Smooth muscle cell (in vitro differentiated cells): Measurements from ENCODE around the gene NPTN. TPM values are rescaled to one million over a fixed set of nuclear protein-coding genes. Genes with fewer than 3 reads are reported as not detected.
A peak's percentile ranks its signal among the peaks of the same experiment; 100 is the strongest.
"Not testable (repeated sequence)": the region's sequence is repeated elsewhere in the genome, so short reads cannot be mapped to it uniquely, and the experiment has no call there.

ENCODE experiments used
- DNase-seq: peaks from one replicate; lab custom pipeline; 2025; ENCODE audit not compliant: unreplicated experiment; lab: John Stamatoyannopoulos, UW
- H2AFZ ChIP-seq: fragments of 200-600 bp; sonication (generic); 2 replicates; pipeline ENCODE4 v1.6.0; 2016; ENCODE audit warnings: antibody characterized with exemption, low read depth, mild to moderate bottlenecking
- H3F3A ChIP-seq: fragments of 200-600 bp; sonication (generic); 2 replicates; pipeline ENCODE4 v1.6.0; 2017; ENCODE audit warnings: antibody characterized with exemption, low read depth
- H3K27ac ChIP-seq: fragments of 200-600 bp; sonication (generic); 2 replicates; pipeline ENCODE4 v1.5.1; 2016; ENCODE audit warnings: low read depth, mild to moderate bottlenecking
- H3K27me3 ChIP-seq: fragments of 200-600 bp; sonication (generic); 2 replicates; pipeline ENCODE4 v1.6.1; 2016; ENCODE audit warnings: low read depth, mild to moderate bottlenecking
- H3K36me3 ChIP-seq: fragments of 200-600 bp; sonication (generic); 2 replicates; pipeline ENCODE4 v1.5.1; 2016; ENCODE audit warnings: low read depth
- H3K4me1 ChIP-seq: fragments of 200-600 bp; sonication (generic); 2 replicates; pipeline ENCODE4 v1.5.1; 2016; ENCODE audit warnings: low read depth
- H3K4me2 ChIP-seq: fragments of 200-600 bp; sonication (generic); 2 replicates; pipeline ENCODE4 v1.6.0; 2016; ENCODE audit warnings: mild to moderate bottlenecking
- H3K4me3 ChIP-seq: fragments of 200-600 bp; sonication (generic); 2 replicates; pipeline ENCODE4 v1.5.1; 2016; ENCODE audit warnings: mild to moderate bottlenecking
- H3K79me2 ChIP-seq: fragments of 200-600 bp; sonication (generic); 2 replicates; pipeline ENCODE4 v1.6.0; 2016; ENCODE audit warnings: low read depth, mild to moderate bottlenecking
- H3K9ac ChIP-seq: fragments of 200-600 bp; sonication (generic); 2 replicates; pipeline ENCODE4 v1.6.0; 2016; ENCODE audit warnings: low read depth
- H3K9me3 ChIP-seq: fragments of 200-600 bp; sonication (generic); replicated peaks from 2 replicates; pipeline ENCODE4 v1.5.1; 2016; ENCODE audit warnings: low read depth
- H4K20me1 ChIP-seq: fragments of 200-600 bp; sonication (generic); 2 replicates; pipeline ENCODE4 v1.6.0; 2016; ENCODE audit warnings: low read depth
- CTCF ChIP-seq: fragments of 200-600 bp; sonication (generic); IDR thresholded peaks from 2 replicates; pipeline ENCODE4 v1.5.1; 2017; ENCODE audit warnings: borderline replicate concordance, mild to moderate bottlenecking, antibody characterized with exemption; ENCODE audit not compliant: insufficient read depth, poor library complexity, severe bottlenecking
- WGBS: methylation state at CpG from one replicate; pipeline ENCODE4 v1.1.7; 2016; ENCODE audit warnings: low lambda C conversion rate; 5-methylcytosine and 5-hydroxymethylcytosine counted together
- polyA plus RNA-seq: library from polyadenylated mRNA; unstranded; fragments of >200 nt; fragmentation: Nextera tagmentation; extraction: Ambion mirVana; gene quantifications from 2 replicates; pipeline ENCODE4 v1.2.1, GENCODE V29; 2016
- total RNA-seq: library from RNA; depleted of rRNA; stranded (reverse); fragments of >200 nt; gene quantifications from 2 replicates; pipeline ENCODE4 v1.2.3, GENCODE V29; 2014

Gene NPTN
- total and polyA plus RNA-seq, 2 experiments from 2014 or later, result 153 to 215 TPM

DNA sequence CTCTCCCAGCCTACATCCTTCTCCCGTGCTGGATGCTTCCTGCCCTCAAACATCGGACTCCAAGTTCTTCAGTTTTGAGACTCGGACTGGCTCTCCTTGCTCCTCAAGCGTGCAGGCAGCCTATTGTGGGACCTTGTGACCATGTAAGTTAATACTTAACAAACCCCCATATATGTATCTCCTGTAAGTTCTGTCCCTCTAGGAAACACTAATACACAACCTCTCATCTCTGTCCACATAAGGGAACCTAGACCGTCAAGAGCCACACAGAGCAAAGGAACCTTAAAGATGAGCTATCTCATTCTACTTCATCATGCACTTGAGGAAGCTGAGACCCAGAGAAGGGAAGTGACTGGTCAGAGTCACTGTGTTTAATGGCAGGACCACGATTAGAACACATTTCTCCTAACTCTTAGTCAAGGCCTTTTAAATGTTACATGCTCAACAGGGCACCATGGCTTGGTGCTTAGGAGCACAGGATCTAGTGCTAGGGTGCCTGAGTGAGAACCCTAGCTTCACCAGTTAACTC lies 50.3 kb downstream of the NPTN start:
- H3K4me2 ChIP-seq, result no peak overlapping the region
- DNase-seq, result no peak
- H3K9ac ChIP-seq, result no peak overlapping the region
- no peaks in the 10 kb centered on the region for H3K9me3 ChIP-seq
- WGBS, result 95% methylated on average over 6 of the region's 6 CpGs
- peaks cover 94% of the 10 kb centered on the region for H4K20me1 ChIP-seq
- H3K27me3 ChIP-seq, result no peaks in the 10 kb centered on the region
- H3K27ac ChIP-seq, result no peak overlapping the region
- H3K4me1 ChIP-seq, result no peaks in the 10 kb centered on the region
- H3K79me2 ChIP-seq, result peaks cover 21% of the 10 kb centered on the region
- H3F3A ChIP-seq, result no peaks in the 10 kb centered on the region
- peaks cover 3% of the 10 kb centered on the region for H3K36me3 ChIP-seq
- TF ChIP-seq CTCF, result no peak
- no peak overlapping the region for H3K4me3 ChIP-seq
- no peak overlapping the region for H2AFZ ChIP-seq

DNA sequence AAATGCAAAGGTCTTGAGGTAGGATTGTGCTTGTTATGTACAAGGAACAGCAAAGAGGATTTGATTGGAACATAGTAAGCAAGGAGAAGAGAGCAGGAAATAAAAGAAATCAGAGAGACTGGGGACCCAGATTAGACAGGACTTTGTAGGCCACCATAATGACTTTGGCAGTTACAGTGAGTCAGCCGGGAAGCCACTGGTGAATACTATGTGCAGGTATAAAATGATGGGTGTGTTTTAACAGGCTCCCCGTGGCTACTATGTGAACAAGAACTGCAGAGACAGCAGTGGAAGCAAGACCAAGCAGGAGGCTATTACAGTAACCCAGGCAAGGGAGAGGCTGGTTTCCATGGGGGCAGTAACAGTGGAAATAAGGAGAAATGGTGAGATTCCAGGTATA lies 55.2 kb downstream of the NPTN start:
- Histone ChIP-seq H3K9me3 (no peaks in the 10 kb centered on the region), H3K9ac (no peak overlapping the region), H3F3A (no peaks in the 10 kb centered on the region), H3K4me1 (no peaks in the 10 kb centered on the region), H3K4me3 (no peak overlapping the region), H3K4me2 (no peak overlapping the region), H4K20me1 (peaks cover 92% of the 10 kb centered on the region), H3K79me2 (peaks cover 13% of the 10 kb centered on the region), H3K27me3 (no peaks in the 10 kb centered on the region), H2AFZ (no peak overlapping the region), H3K27ac (peak overlapping the region; percentile 14), H3K36me3 (peaks cover 3% of the 10 kb centered on the region)
- no peak for DNase-seq
- TF ChIP-seq CTCF, result no peak
- WGBS, result 81% methylated on average over 2 of the region's 2 CpGs

DNA sequence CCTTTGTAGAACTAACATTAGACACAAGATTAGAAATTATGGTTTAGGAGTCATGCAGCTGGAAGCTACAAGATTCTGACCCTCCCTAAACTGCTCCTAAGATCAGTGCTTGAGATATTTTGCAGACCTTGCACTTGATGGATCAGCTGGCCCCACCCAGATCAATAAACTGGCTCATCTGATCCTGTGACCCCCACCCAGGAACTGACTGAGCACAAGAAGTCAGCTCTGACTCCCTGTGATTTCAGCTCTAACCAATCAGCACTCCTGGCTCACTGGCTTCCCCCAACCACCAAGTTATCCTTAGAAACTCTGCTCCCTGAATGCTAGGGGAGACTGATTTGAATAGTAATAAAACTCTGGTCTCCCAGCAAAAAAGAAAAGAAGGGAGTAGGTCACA lies 55.6 kb downstream of the NPTN start:
- H3K27ac ChIP-seq, result peak overlapping the region; percentile 14
- H3K4me3 ChIP-seq, H3K4me1 ChIP-seq, DNase-seq, H3K9ac ChIP-seq, H2AFZ ChIP-seq, H3K4me2 ChIP-seq, H3K36me3 ChIP-seq, H3F3A ChIP-seq, H3K27me3 ChIP-seq, H3K9me3 ChIP-seq: not testable (repeated sequence)
- H3K79me2 ChIP-seq, result peaks cover 10% of the 10 kb centered on the region
- peaks cover 92% of the 10 kb centered on the region for H4K20me1 ChIP-seq

DNA sequence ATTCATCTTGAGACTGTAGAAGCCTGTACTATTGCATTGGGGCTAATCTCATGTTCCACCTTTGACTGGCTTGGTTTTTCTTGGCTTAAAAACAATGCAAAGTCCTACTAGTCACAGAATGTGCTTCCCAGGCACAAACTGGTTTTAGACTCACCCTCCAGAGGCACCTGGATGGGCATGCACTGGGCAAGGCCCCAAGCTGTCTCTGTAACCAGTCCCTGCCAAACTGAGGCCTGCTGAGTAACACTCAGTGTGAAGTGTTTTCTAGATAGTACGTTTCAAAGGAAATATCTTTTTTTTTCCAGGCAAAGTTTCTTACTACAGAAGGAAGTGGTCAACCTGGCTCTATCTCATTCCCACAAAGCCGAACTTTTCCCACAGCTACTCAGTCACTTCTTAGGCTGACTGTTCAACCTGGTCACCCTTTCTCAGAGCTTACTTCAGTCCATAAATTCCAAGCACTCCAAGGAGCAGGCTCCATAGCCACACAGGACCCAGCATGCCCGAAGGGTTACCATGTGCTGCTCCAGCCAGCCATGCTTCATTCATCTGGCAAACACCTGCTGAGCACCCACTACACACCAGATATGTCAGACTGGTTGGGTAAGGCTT lies 57.4 kb downstream of the NPTN start:
- Histone ChIP-seq H3K9ac (no peak overlapping the region), H3K4me2 (no peak overlapping the region), H3K27ac (no peak overlapping the region), H3K9me3 (no peaks in the 10 kb centered on the region), H3K4me1 (no peaks in the 10 kb centered on the region), H3K36me3 (peaks cover 10% of the 10 kb centered on the region), H3K4me3 (no peak overlapping the region), H3K27me3 (no peaks in the 10 kb centered on the region), H3F3A (no peaks in the 10 kb centered on the region), H2AFZ (no peak overlapping the region), H4K20me1 (peaks cover 91% of the 10 kb centered on the region), H3K79me2 (peaks cover 9% of the 10 kb centered on the region)
- 77% methylated on average over 3 of the region's 3 CpGs for WGBS
- DNase-seq, result no peak
- no peak for TF ChIP-seq CTCF
